Erythroblast (primary cell): ENCODE results near the gene TPRKB.

Experiments
- GATA1 ChIP-seq: IDR thresholded peaks from 2 replicates; pipeline ENCODE4 v1.6.1; 2011; ENCODE audit warnings: low read depth, mild to moderate bottlenecking, control low read depth, low read length, moderate library complexity
- POLR2A ChIP-seq: IDR thresholded peaks from 2 replicates; pipeline ENCODE4 v1.6.1; 2011; ENCODE audit warnings: mild to moderate bottlenecking, low read length

- no peak for TF ChIP-seq POLR2A
- TF ChIP-seq GATA1, result no peak
These were observed 29.8 kb upstream of the TPRKB start for GRCh38 chr2:73766994-73767393.
